CD14-positive monocyte (primary cell): ENCODE results near the gene CREB3L4. TPM values are rescaled to one million over a fixed set of nuclear protein-coding genes. Genes with fewer than 3 reads are reported as not detected.

Source experiments
- DNase-seq, 3 donors: peaks; one replicate each; pipeline ENCODE4 v3.0.0-alpha.2; 2011 to 2022
- H2AFZ ChIP-seq: 2 replicates; pipeline ENCODE4 v1.6.0; 2012; ENCODE audit warnings: mild to moderate bottlenecking, low read depth, low read length, inconsistent platforms; ENCODE audit not compliant: insufficient read depth, poor library complexity, severe bottlenecking
- H3K27ac ChIP-seq, 2 donors: 1 replicate in 1 of 2; 2 replicates in 1 of 2; pipeline ENCODE4 v1.5.1; 2012 to 2013; ENCODE audit warnings: low read length in 2 of 2, control low read depth in 1 of 2, inconsistent platforms in 1 of 2, low read depth in 1 of 2, mild to moderate bottlenecking in 1 of 2
- H3K27me3 ChIP-seq, 2 donors: one replicate each; pipeline versions ENCODE4 v1.6.0 to v1.6.1; 2011 to 2013; ENCODE audit warnings: low read length in 2 of 2; ENCODE audit not compliant: control insufficient read depth in 2 of 2, insufficient read depth in 2 of 2
- H3K36me3 ChIP-seq, 2 donors: replicated peaks in 1 of 2; 1 replicate in 1 of 2; 2 replicates in 1 of 2; pipeline versions ENCODE4 v1.5.1 to v1.6.1; 2012 to 2013; ENCODE audit warnings: low read length in 2 of 2, control low read depth in 1 of 2, inconsistent platforms in 1 of 2, mild to moderate bottlenecking in 1 of 2; ENCODE audit not compliant: insufficient read depth in 2 of 2, control insufficient read depth in 1 of 2
- H3K4me1 ChIP-seq, 2 donors: 1 replicate in 1 of 2; 2 replicates in 1 of 2; pipeline versions ENCODE4 v1.5.1 to v1.6.1; 2012 to 2013; ENCODE audit warnings: low read length in 2 of 2, control low read depth in 1 of 2, inconsistent platforms in 1 of 2, mild to moderate bottlenecking in 1 of 2, moderate library complexity in 1 of 2; ENCODE audit not compliant: insufficient read depth in 2 of 2, control insufficient read depth in 1 of 2
- H3K4me2 ChIP-seq: replicated peaks from 2 replicates; pipeline ENCODE3; 2012; ENCODE audit warnings: low read length, moderate library complexity, mild to moderate bottlenecking; ENCODE audit not compliant: poor library complexity, severe bottlenecking; ENCODE audit errors: extremely low read depth
- H3K4me3 ChIP-seq, 3 experiments: fragments of 200-600 bp in 1 of 3; sonication (generic) in 1 of 3; replicated peaks in 1 of 3; 1 replicate in 2 of 3; 2 replicates in 1 of 3; pipeline ENCODE4 v1.5.1; 2011 to 2013; ENCODE audit warnings: low read length in 3 of 3, mild to moderate bottlenecking in 3 of 3, control low read depth in 2 of 3, low read depth in 2 of 3, inconsistent platforms in 1 of 3, moderate library complexity in 1 of 3
- H3K79me2 ChIP-seq: 2 replicates; pipeline ENCODE4 v1.6.0; 2012; ENCODE audit warnings: mild to moderate bottlenecking, control low read depth, inconsistent platforms, low read length, moderate library complexity; ENCODE audit not compliant: insufficient read depth
- H3K9ac ChIP-seq: 2 replicates; pipeline ENCODE4 v1.6.0; 2017; ENCODE audit warnings: low read length, mild to moderate bottlenecking; ENCODE audit not compliant: insufficient read depth, poor library complexity, severe bottlenecking
- H3K9me3 ChIP-seq, 2 donors: replicated peaks in 1 of 2; 1 replicate in 1 of 2; 2 replicates in 1 of 2; pipeline versions ENCODE4 v1.5.1 to v1.6.1; 2012 to 2013; ENCODE audit warnings: low read length in 2 of 2, control low read depth in 1 of 2; ENCODE audit not compliant: control insufficient read depth in 1 of 2, insufficient read depth in 1 of 2
- H4K20me1 ChIP-seq: 2 replicates; pipeline ENCODE4 v1.6.0; 2012; ENCODE audit warnings: mild to moderate bottlenecking, low read length, control low read depth, moderate library complexity; ENCODE audit not compliant: insufficient read depth
- H3K27ac Mint-ChIP-seq, 7 donors: one replicate each; pipeline ENCODE4 v1.8.0; 2020; ENCODE audit warnings: mild to moderate bottlenecking in 7 of 7, mixed read lengths in 7 of 7, moderate library complexity in 6 of 7, inconsistent platforms in 2 of 7
- H3K27me3 Mint-ChIP-seq, 3 donors: one replicate each; pipeline ENCODE4 v1.8.0; 2021 to 2022; ENCODE audit warnings: low read depth in 3 of 3, mild to moderate bottlenecking in 3 of 3, mixed read lengths in 3 of 3, moderate library complexity in 3 of 3, inconsistent platforms in 1 of 3
- H3K36me3 Mint-ChIP-seq, 2 donors: one replicate each; pipeline ENCODE4 v1.8.0; 2020; ENCODE audit warnings: mixed read lengths in 2 of 2, inconsistent platforms in 1 of 2, mild to moderate bottlenecking in 1 of 2
- H3K4me1 Mint-ChIP-seq: one replicate; pipeline ENCODE4 v1.8.0; 2020; ENCODE audit warnings: mild to moderate bottlenecking, mixed read lengths
- H3K4me3 Mint-ChIP-seq, 2 donors: one replicate each; pipeline ENCODE4 v1.8.0; 2020; ENCODE audit warnings: mild to moderate bottlenecking in 2 of 2, mixed read lengths in 2 of 2, moderate library complexity in 1 of 2
- H3K9me3 Mint-ChIP-seq, 7 donors: one replicate each; pipeline ENCODE4 v1.8.0; 2020 to 2022; ENCODE audit warnings: mixed read lengths in 7 of 7, mild to moderate bottlenecking in 6 of 7, moderate library complexity in 6 of 7, inconsistent platforms in 2 of 7
- WGBS: methylation state at CpG from one replicate; pipeline ENCODE4 v1.1.5; 2013; ENCODE audit warnings: missing lambda C conversion rate; ENCODE audit not compliant: insufficient coverage; 5-methylcytosine and 5-hydroxymethylcytosine counted together
- intact Hi-C, 2 donors: fragments of 100-400 bp; cut with micrococcal nuclease; formaldehyde crosslinking; loops; one replicate each; pipeline versions ENCODE4 v1.15.0 to v1.15.1; 2023
- polyA plus RNA-seq, 3 donors: library from polyadenylated mRNA; depleted of rRNA in 1 of 3; unstranded in 2 of 3; stranded (reverse) in 1 of 3; fragments of 300-500 nt in 2 of 3; fragments of >200 nt in 1 of 3; fragmentation: Illumina TruSeq in 2 of 3; gene quantifications; 1 replicate in 2 of 3; 2 replicates in 1 of 3; pipeline ENCODE4 v1.2.3, GENCODE V29; 2012 to 2021
- TF ChIP-seq, protein P1 (sequence below): fragments of 200-600 bp; IDR thresholded peaks from one replicate; pipeline ENCODE4 v1.8.0; 2022; ENCODE audit warnings: antibody characterized with exemption, mild to moderate bottlenecking

The CREB3L4 gene
- polyA plus RNA-seq, 3 donors = 5.0 to 7.6 (median 6.8) TPM

DNA sequence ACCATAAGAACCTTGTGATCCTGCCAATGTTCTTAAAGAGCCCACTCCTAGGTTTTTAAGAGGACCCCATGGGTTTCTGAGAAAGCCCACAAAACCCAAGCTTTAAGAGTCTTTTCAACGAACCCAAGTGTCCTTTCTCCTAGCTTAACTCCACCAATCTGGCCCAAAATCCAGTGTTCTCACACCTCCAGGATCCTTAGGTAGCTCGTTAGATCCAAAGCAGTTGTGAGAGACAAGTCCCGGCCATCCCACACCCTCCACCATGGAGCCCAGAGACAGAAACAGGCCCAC is 22.9 kb upstream of the CREB3L4 start:
- peaks cover 56 to 62% of the 10 kb centered on the region in 2 donors for H3K36me3 Mint-ChIP-seq

GRCh38 chr1:153945131-153945794 is 22.4 kb upstream of the CREB3L4 start:
- intact Hi-C loops = loop anchor here in 1 of 2 donors (2.0 kb wide), 1 partner anchor 22 kb away; the partner anchor contains the start of gene GATAD2B
- Mint-ChIP-seq H3K4me3 (peak overlapping the region; percentile 83 to 93), H3K36me3 (peaks cover 56 to 62% of the 10 kb centered on the region in 2 donors), H3K27me3 (no peaks in the 10 kb centered on the region), H3K9me3 (no peaks in the 10 kb centered on the region), H3K27ac (peak overlapping the region; percentile 98 to 100 (median 100)), H3K4me1 (peaks cover 59% of the 10 kb centered on the region)
- peak overlapping the region; percentile 100 for H3K27ac ChIP-seq
- WGBS = 1% methylated on average over 8 of the region's 12 CpGs
- peaks cover 59 to 61% of the 10 kb centered on the region in 2 donors for H3K36me3 ChIP-seq
- H3K9ac ChIP-seq = peak overlapping the region; percentile 94
- no peak overlapping the region for H2AFZ ChIP-seq
- H3K27me3 ChIP-seq = no peaks in the 10 kb centered on the region
- peak; percentile 87 to 92 (median 88) for DNase-seq
- no peaks in the 10 kb centered on the region for H3K9me3 ChIP-seq
- peaks cover 61% of the 10 kb centered on the region for H3K79me2 ChIP-seq
- H4K20me1 ChIP-seq = peaks cover 24% of the 10 kb centered on the region
- peak overlapping the region; percentile 83 for H3K4me2 ChIP-seq
- peaks cover 54 to 66% of the 10 kb centered on the region in 2 donors for H3K4me1 ChIP-seq
- peak overlapping the region; percentile 70 to 83 (median 83) for H3K4me3 ChIP-seq
- TF ChIP-seq, protein P1, sequence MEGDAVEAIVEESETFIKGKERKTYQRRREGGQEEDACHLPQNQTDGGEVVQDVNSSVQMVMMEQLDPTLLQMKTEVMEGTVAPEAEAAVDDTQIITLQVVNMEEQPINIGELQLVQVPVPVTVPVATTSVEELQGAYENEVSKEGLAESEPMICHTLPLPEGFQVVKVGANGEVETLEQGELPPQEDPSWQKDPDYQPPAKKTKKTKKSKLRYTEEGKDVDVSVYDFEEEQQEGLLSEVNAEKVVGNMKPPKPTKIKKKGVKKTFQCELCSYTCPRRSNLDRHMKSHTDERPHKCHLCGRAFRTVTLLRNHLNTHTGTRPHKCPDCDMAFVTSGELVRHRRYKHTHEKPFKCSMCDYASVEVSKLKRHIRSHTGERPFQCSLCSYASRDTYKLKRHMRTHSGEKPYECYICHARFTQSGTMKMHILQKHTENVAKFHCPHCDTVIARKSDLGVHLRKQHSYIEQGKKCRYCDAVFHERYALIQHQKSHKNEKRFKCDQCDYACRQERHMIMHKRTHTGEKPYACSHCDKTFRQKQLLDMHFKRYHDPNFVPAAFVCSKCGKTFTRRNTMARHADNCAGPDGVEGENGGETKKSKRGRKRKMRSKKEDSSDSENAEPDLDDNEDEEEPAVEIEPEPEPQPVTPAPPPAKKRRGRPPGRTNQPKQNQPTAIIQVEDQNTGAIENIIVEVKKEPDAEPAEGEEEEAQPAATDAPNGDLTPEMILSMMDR = no peak

More for the DNA sequence above, 22.9 kb upstream of the CREB3L4 start:
- H3K27me3 ChIP-seq = no peaks in the 10 kb centered on the region
- Mint-ChIP-seq H3K4me3 (peak overlapping the region; percentile 83 to 93), H3K4me1 (peaks cover 61% of the 10 kb centered on the region), H3K27ac (peak overlapping the region; percentile 98 to 100 (median 100)), H3K27me3 (no peaks in the 10 kb centered on the region), H3K9me3 (no peaks in the 10 kb centered on the region)
- no peak for DNase-seq
- H3K4me3 ChIP-seq = peak overlapping the region; percentile 70 to 83 (median 83)
- peak overlapping the region; percentile 94 for H3K9ac ChIP-seq
- intact Hi-C loops = loop anchor here in 1 of 2 donors (2.0 kb wide), 1 partner anchor 22 kb away; the partner anchor contains the start of gene GATAD2B
- H4K20me1 ChIP-seq = peaks cover 28% of the 10 kb centered on the region
- TF ChIP-seq, protein P1 = no peak
- H3K4me1 ChIP-seq = peaks cover 54 to 66% of the 10 kb centered on the region in 2 donors
- 0% methylated on average over 3 of the region's 3 CpGs for WGBS
- H2AFZ ChIP-seq = no peak overlapping the region
- H3K4me2 ChIP-seq = peak overlapping the region; percentile 83
- peak overlapping the region; percentile 100 for H3K27ac ChIP-seq
- no peaks in the 10 kb centered on the region for H3K9me3 ChIP-seq
- H3K79me2 ChIP-seq = peaks cover 66% of the 10 kb centered on the region
- peaks cover 59 to 61% of the 10 kb centered on the region in 2 donors for H3K36me3 ChIP-seq
